Measurements from ENCODE around the gene KBTBD8.

DNA sequence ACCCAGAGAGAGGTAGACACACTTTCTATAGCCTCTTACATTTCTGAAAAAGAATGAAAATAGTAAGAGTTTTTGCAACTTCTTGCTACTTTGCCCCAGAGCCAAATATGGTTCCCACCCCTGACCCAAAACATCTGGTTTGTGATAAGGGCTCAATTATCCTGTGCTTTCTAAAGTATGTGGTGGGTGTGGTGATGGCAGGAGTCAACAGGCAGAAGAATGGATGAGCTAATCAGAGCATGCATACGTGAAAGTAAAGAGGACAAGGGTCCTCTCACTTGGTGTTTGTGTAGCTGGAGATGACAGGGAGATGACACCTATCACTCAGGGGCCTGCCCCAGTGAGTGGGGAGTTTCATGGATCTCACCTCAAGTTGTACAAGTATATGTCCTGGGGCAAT, 19.1 kb downstream of the KBTBD8 start:
- TF ChIP-seq, protein P1, sequence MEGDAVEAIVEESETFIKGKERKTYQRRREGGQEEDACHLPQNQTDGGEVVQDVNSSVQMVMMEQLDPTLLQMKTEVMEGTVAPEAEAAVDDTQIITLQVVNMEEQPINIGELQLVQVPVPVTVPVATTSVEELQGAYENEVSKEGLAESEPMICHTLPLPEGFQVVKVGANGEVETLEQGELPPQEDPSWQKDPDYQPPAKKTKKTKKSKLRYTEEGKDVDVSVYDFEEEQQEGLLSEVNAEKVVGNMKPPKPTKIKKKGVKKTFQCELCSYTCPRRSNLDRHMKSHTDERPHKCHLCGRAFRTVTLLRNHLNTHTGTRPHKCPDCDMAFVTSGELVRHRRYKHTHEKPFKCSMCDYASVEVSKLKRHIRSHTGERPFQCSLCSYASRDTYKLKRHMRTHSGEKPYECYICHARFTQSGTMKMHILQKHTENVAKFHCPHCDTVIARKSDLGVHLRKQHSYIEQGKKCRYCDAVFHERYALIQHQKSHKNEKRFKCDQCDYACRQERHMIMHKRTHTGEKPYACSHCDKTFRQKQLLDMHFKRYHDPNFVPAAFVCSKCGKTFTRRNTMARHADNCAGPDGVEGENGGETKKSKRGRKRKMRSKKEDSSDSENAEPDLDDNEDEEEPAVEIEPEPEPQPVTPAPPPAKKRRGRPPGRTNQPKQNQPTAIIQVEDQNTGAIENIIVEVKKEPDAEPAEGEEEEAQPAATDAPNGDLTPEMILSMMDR (IDR thresholded peaks at IDR 0.05): no peak
- TF ChIP-seq POLR2A (IDR thresholded peaks at IDR 0.05): no peak

Measured in testis (tissue), 2 donors.